H7 (cell line): ENCODE data around the gene MTA1. TPM values are rescaled to one million over a fixed set of nuclear protein-coding genes. Genes with fewer than 3 reads are reported as not detected.

Experiments used
- DNase-seq: peaks from one replicate; pipeline ENCODE4 v3.0.0; 2012
- H3K27me3 ChIP-seq: 2 replicates; pipeline ENCODE4 v1.6.0; 2011; ENCODE audit warnings: mild to moderate bottlenecking, low read length; ENCODE audit not compliant: control insufficient read depth, insufficient read depth
- H3K36me3 ChIP-seq: replicated peaks from 2 replicates; pipeline ENCODE4 v1.5.1; 2011; ENCODE audit warnings: low read length; ENCODE audit not compliant: control insufficient read depth, insufficient read depth
- H3K4me3 ChIP-seq: 2 replicates; pipeline ENCODE4 v1.5.1; 2011; ENCODE audit warnings: low read depth, mild to moderate bottlenecking, control low read depth, low read length, moderate library complexity; ENCODE audit not compliant: insufficient read depth
- total RNA-seq: library from RNA; depleted of rRNA; stranded (reverse); fragments of >200 nt; shearing (Covaris generic); gene quantifications from 2 replicates; pipeline ENCODE4 v1.2.3, GENCODE V29; 2014

The MTA1 gene
- total RNA-seq, 1 experiment from 2014 or later: 120 TPM

GRCh38 chr14:105411017-105411941 lies 8.3 kb upstream of the MTA1 start:
- H3K27me3 ChIP-seq: peaks cover 44% of the 10 kb centered on the region
- peak overlapping the region; percentile 38 for H3K4me3 ChIP-seq
- no peaks in the 10 kb centered on the region for H3K36me3 ChIP-seq
- DNase-seq: peak; percentile 99

- no peak overlapping the region for H3K4me3 ChIP-seq
- H3K27me3 ChIP-seq: peaks cover 44% of the 10 kb centered on the region
- DNase-seq: peak; percentile 79
Measured at GRCh38 chr14:105411985-105412770, 7.4 kb upstream of the MTA1 start.

GRCh38 chr14:105412771-105413543 lies 6.7 kb upstream of the MTA1 start:
- Histone ChIP-seq H3K4me3 (no peak overlapping the region), H3K27me3 (peaks cover 44% of the 10 kb centered on the region), H3K36me3 (no peaks in the 10 kb centered on the region)
- DNase-seq: peak; percentile 44

More at GRCh38 chr14:105411985-105412770, 7.4 kb upstream of the MTA1 start:
- H3K36me3 ChIP-seq: no peaks in the 10 kb centered on the region

- H3K4me3 ChIP-seq: no peak overlapping the region
- H3K27me3 ChIP-seq: peaks cover 44% of the 10 kb centered on the region
Measured at GRCh38 chr14:105413544-105413886, 6.1 kb upstream of the MTA1 start.

GRCh38 chr14:105414456-105415371 lies 4.9 kb upstream of the MTA1 start:
- no peaks in the 10 kb centered on the region for H3K36me3 ChIP-seq
- DNase-seq: peak; percentile 94
- H3K4me3 ChIP-seq: peak overlapping the region; percentile 53
- peaks cover 40% of the 10 kb centered on the region for H3K27me3 ChIP-seq

More at GRCh38 chr14:105413544-105413886, 6.1 kb upstream of the MTA1 start:
- H3K36me3 ChIP-seq: no peaks in the 10 kb centered on the region
- DNase-seq: no peak

GRCh38 chr14:105415481-105416428 lies 3.9 kb upstream of the MTA1 start:
- Histone ChIP-seq H3K36me3 (no peaks in the 10 kb centered on the region), H3K27me3 (peaks cover 31% of the 10 kb centered on the region), H3K4me3 (no peak overlapping the region)
- peak; percentile 26 for DNase-seq

- H3K27me3 ChIP-seq: peaks cover 24% of the 10 kb centered on the region
- no peaks in the 10 kb centered on the region; the same call in 1 of the 2 replicates for H3K36me3 ChIP-seq
- no peak for DNase-seq
- no peak overlapping the region for H3K4me3 ChIP-seq
Measured at GRCh38 chr14:105416671-105417070, 3.0 kb upstream of the MTA1 start.

GRCh38 chr14:105417690-105418121 lies 1.9 kb upstream of the MTA1 start:
- H3K36me3 ChIP-seq: no peaks in the 10 kb centered on the region; the same call in 1 of the 2 replicates
- peak; percentile 15 for DNase-seq
- H3K27me3 ChIP-seq: peaks cover 15% of the 10 kb centered on the region
- no peak overlapping the region for H3K4me3 ChIP-seq

- no peaks in the 10 kb centered on the region; the same call in 1 of the 2 replicates for H3K36me3 ChIP-seq
- peak overlapping the region; percentile 67 for H3K4me3 ChIP-seq
- DNase-seq: peak; percentile 54
- peaks cover 7% of the 10 kb centered on the region for H3K27me3 ChIP-seq
Measured at GRCh38 chr14:105418269-105419194, 1.1 kb upstream of the MTA1 start.

GRCh38 chr14:105420101-105420973 lies 710 bp downstream of the MTA1 start:
- peak overlapping the region; percentile 85 for H3K4me3 ChIP-seq
- no peaks in the 10 kb centered on the region; the same call in none of the 2 replicates for H3K36me3 ChIP-seq
- H3K27me3 ChIP-seq: no peaks in the 10 kb centered on the region; the same call in 1 of the 2 replicates
- peak; percentile 90 for DNase-seq
